Bronchial epithelial cell (primary cell): ENCODE data around the gene TOM1L1. TPM values are rescaled to one million over a fixed set of nuclear protein-coding genes. Genes with fewer than 3 reads are reported as not detected.

Source experiments
- DNase-seq: peaks from one replicate; pipeline ENCODE4 v3.0.0-alpha.2; 2010; ENCODE audit warnings: low read depth
- FAIRE-seq: peaks from 2 replicates; lab custom pipeline; 2011; peaks lifted over from hg19 to GRCh38; lab: Jason Lieb, UNC
- H3K27me3 ChIP-seq: 2 replicates; pipeline ENCODE4 v1.5.1; 2011; ENCODE audit warnings: low read length; ENCODE audit not compliant: control insufficient read depth, insufficient read depth
- H3K36me3 ChIP-seq: 2 replicates; pipeline ENCODE4 v1.5.1; 2011; ENCODE audit warnings: low read length; ENCODE audit not compliant: control insufficient read depth, insufficient read depth
- H3K4me3 ChIP-seq: 2 replicates; pipeline ENCODE4 v1.5.1; 2011; ENCODE audit warnings: mild to moderate bottlenecking, low read depth, low read length, control low read depth
- CTCF ChIP-seq: IDR thresholded peaks from 2 replicates; pipeline ENCODE4 v1.5.1; 2011; ENCODE audit warnings: mild to moderate bottlenecking, moderate library complexity, low read length, control low read depth, inconsistent platforms; ENCODE audit not compliant: insufficient read depth, severe bottlenecking
- total RNA-seq: library from RNA; depleted of rRNA; stranded (reverse); fragments of >200 nt; gene quantifications from 2 replicates; pipeline ENCODE4 v1.2.1, GENCODE V29; 2014

TOM1L1 gene
- total RNA-seq, 1 donor from 2014 or later = 60.3 TPM

- Histone ChIP-seq H3K27me3 (no peaks in the 10 kb centered on the region), H3K36me3 (no peaks in the 10 kb centered on the region), H3K4me3 (no peak overlapping the region)
- DNase-seq (no peak), FAIRE-seq (no peak)
- TF ChIP-seq CTCF = no peak
Measured at GRCh38 chr17:54888981-54889380, 11.7 kb upstream of the TOM1L1 start.

GRCh38 chr17:54891176-54891821 is 9.4 kb upstream of the TOM1L1 start:
- Histone ChIP-seq H3K4me3 (no peak overlapping the region), H3K36me3 (no peaks in the 10 kb centered on the region), H3K27me3 (no peaks in the 10 kb centered on the region)
- DNase-seq (peak; percentile 62), FAIRE-seq (no peak)
- TF ChIP-seq CTCF = peak; percentile 36

GRCh38 chr17:54892360-54892759 is 8.3 kb upstream of the TOM1L1 start:
- no peak overlapping the region for H3K4me3 ChIP-seq
- H3K27me3 ChIP-seq = no peaks in the 10 kb centered on the region
- no peak for TF ChIP-seq CTCF
- no peaks in the 10 kb centered on the region for H3K36me3 ChIP-seq
- no peak for FAIRE-seq
- no peak for DNase-seq

- Histone ChIP-seq H3K4me3 (no peak overlapping the region), H3K36me3 (peaks cover 1% of the 10 kb centered on the region), H3K27me3 (no peaks in the 10 kb centered on the region)
- FAIRE-seq = no peak
- TF ChIP-seq CTCF = no peak
- DNase-seq = no peak
Measured at GRCh38 chr17:54898576-54898975, 2.1 kb upstream of the TOM1L1 start.

- TF ChIP-seq CTCF = no peak
- DNase-seq (no peak), FAIRE-seq (no peak)
- no peaks in the 10 kb centered on the region for H3K27me3 ChIP-seq
- peaks cover 1% of the 10 kb centered on the region for H3K36me3 ChIP-seq
- H3K4me3 ChIP-seq = no peak overlapping the region
Measured at GRCh38 chr17:54899201-54899600, 1.5 kb upstream of the TOM1L1 start.

GRCh38 chr17:54899721-54900456 is 763 bp upstream of the TOM1L1 start:
- H3K36me3 ChIP-seq = peaks cover 1% of the 10 kb centered on the region
- no peak for TF ChIP-seq CTCF
- H3K27me3 ChIP-seq = no peaks in the 10 kb centered on the region
- peak overlapping the region; percentile 83 for H3K4me3 ChIP-seq
- no peak for DNase-seq
- FAIRE-seq = no peak
